ENCODE measurements around the gene TNPO1. TPM values are rescaled to one million over a fixed set of nuclear protein-coding genes. Genes with fewer than 3 reads are reported as not detected.

TNPO1 gene
- total RNA-seq, 3 donors from 2014 or later (not counting 1 experiment from before 2014, with no cell fraction given) = 64.9 to 98.3 (median 97.6) TPM

GRCh38 chr5:72846483-72846882, 30.0 kb downstream of the TNPO1 start:
- no peak for TF ChIP-seq CTCF (IDR thresholded peaks at IDR 0.05)
- no peak overlapping the region for H3K4me3 Mint-ChIP-seq
- no peak for DNase-seq
- peaks cover 37 to 40% of the 10 kb centered on the region in 2 donors for H3K4me1 Mint-ChIP-seq
- no peaks in the 10 kb centered on the region for H3K9me3 Mint-ChIP-seq
- no peak overlapping the region for H3K27ac Mint-ChIP-seq
- intact Hi-C loops (cut with micrococcal nuclease) = loop anchor here (5.0 kb wide), 1 partner anchor 111 kb away; the partner anchor contains the start of gene FCHO2
- H3K4me3 ChIP-seq (ENCODE audit: low read length) = no peak overlapping the region
- no peaks in the 10 kb centered on the region for H3K36me3 ChIP-seq (ENCODE audit: control insufficient read depth, insufficient read depth, low read length)
- H3K36me3 Mint-ChIP-seq = no peaks in the 10 kb centered on the region
- no peak overlapping the region for H3K27ac ChIP-seq (ENCODE audit: low read length)
- no peaks in the 10 kb centered on the region for H3K27me3 Mint-ChIP-seq (ENCODE audit: low read depth in 2 of 2)
- H3K4me1 ChIP-seq (ENCODE audit: control insufficient read depth, insufficient read depth, low read length) = peaks cover 3% of the 10 kb centered on the region
- H3K27me3 ChIP-seq (ENCODE audit: control insufficient read depth, insufficient read depth, low read length) = no peaks in the 10 kb centered on the region
- WGBS (ENCODE audit: insufficient coverage) = 83% methylated on average over 1 of the region's 2 CpGs
- ATAC-seq = no peak
- no peaks in the 10 kb centered on the region for H3K9me3 ChIP-seq (ENCODE audit: control insufficient read depth, insufficient read depth, low read length)

GRCh38 chr5:72847439-72847838, 31.0 kb downstream of the TNPO1 start:
- H3K27ac Mint-ChIP-seq = peak overlapping the region; percentile 93 to 97
- TF ChIP-seq CTCF (IDR thresholded peaks at IDR 0.05) = no peak
- WGBS (ENCODE audit: insufficient coverage) = no CpG with 5 or more reads among the region's 3 CpGs

GRCh38 chr5:72847989-72848473, 31.6 kb downstream of the TNPO1 start:
- DNase-seq (peak; percentile 88 to 90), ATAC-seq (peak; percentile 79 to 91 (median 84))
- no peaks in the 10 kb centered on the region for H3K9me3 Mint-ChIP-seq
- no peaks in the 10 kb centered on the region for H3K36me3 Mint-ChIP-seq
- Histone ChIP-seq H3K4me3 (ENCODE audit: low read length) (peak overlapping the region; percentile 81), H3K9me3 (ENCODE audit: control insufficient read depth, insufficient read depth, low read length) (no peaks in the 10 kb centered on the region), H3K4me1 (ENCODE audit: control insufficient read depth, insufficient read depth, low read length) (peaks cover 6% of the 10 kb centered on the region), H3K36me3 (ENCODE audit: control insufficient read depth, insufficient read depth, low read length) (peaks cover 7% of the 10 kb centered on the region), H3K27ac (ENCODE audit: low read length) (peak overlapping the region; percentile 77), H3K27me3 (ENCODE audit: control insufficient read depth, insufficient read depth, low read length) (no peaks in the 10 kb centered on the region)
- H3K27me3 Mint-ChIP-seq (ENCODE audit: low read depth in 2 of 2) = no peaks in the 10 kb centered on the region
- peak overlapping the region; percentile 93 to 97 for H3K27ac Mint-ChIP-seq
- intact Hi-C loops (cut with micrococcal nuclease) = loop anchor here (1.0 to 5.0 kb wide), 2 partner anchors 32 to 109 kb away; partner anchors contain the start of genes FCHO2 and TNPO1
- TF ChIP-seq CTCF (IDR thresholded peaks at IDR 0.05) = no peak
- under 1% methylated on average over 32 of the region's 32 CpGs for WGBS (ENCODE audit: insufficient coverage)
- H3K4me1 Mint-ChIP-seq = peaks cover 46% of the 10 kb centered on the region in 2 donors
- H3K4me3 Mint-ChIP-seq = peak overlapping the region; percentile 95

More at GRCh38 chr5:72847439-72847838, 31.0 kb downstream of the TNPO1 start:
- Mint-ChIP-seq H3K36me3 (no peaks in the 10 kb centered on the region), H3K4me1 (peaks cover 40 to 46% of the 10 kb centered on the region in 2 donors), H3K4me3 (peak overlapping the region; percentile 95), H3K9me3 (no peaks in the 10 kb centered on the region), H3K27me3 (ENCODE audit: low read depth in 2 of 2) (no peaks in the 10 kb centered on the region)
- ATAC-seq (no peak), DNase-seq (no peak)
- Histone ChIP-seq H3K9me3 (ENCODE audit: control insufficient read depth, insufficient read depth, low read length) (no peaks in the 10 kb centered on the region), H3K4me1 (ENCODE audit: control insufficient read depth, insufficient read depth, low read length) (peaks cover 5% of the 10 kb centered on the region), H3K27ac (ENCODE audit: low read length) (no peak overlapping the region), H3K27me3 (ENCODE audit: control insufficient read depth, insufficient read depth, low read length) (no peaks in the 10 kb centered on the region), H3K36me3 (ENCODE audit: control insufficient read depth, insufficient read depth, low read length) (peaks cover 4% of the 10 kb centered on the region), H3K4me3 (ENCODE audit: low read length) (no peak overlapping the region)
- intact Hi-C loops (cut with micrococcal nuclease) = loop anchor here (5.0 kb wide), 1 partner anchor 110 kb away; the partner anchor contains the start of gene FCHO2

Data from natural killer cell (primary cell).